Measurements from ENCODE around the gene SMYD3.

DNA sequence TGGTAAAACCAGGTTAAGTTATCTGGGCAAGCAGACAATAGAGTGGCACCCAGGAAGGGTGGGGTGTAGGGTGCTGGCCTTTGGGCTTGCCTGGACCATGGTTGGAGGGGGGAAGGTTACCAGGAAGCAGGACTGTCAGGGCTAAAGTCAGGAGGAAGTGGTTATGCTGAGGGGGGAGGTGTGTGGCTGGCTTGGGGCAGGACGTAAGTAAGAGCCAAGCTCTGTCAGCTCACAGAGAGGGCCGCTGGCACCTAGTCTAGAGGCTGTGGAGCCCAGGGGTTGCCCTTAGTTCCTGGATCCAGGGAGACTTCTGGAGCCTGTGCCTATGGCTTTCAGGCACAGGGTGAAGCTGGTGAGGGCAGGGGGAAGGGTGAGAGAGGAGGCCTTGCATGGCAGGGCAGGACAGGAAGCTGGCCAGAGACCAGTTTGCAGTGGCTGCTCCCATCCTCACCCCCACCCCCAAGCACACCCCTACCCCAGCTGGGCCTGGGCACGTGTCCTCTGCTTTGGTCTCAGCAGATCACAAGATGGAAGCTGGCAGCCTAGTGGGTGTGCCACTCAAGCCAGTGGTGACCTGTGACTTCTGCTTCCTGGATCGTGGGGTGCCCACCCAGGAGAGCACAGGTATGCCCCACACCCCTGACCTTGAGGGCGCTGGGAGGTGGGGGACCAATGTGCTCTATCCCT, 20.5 kb upstream of the SMYD3 start:
- TF ChIP-seq, protein P1, sequence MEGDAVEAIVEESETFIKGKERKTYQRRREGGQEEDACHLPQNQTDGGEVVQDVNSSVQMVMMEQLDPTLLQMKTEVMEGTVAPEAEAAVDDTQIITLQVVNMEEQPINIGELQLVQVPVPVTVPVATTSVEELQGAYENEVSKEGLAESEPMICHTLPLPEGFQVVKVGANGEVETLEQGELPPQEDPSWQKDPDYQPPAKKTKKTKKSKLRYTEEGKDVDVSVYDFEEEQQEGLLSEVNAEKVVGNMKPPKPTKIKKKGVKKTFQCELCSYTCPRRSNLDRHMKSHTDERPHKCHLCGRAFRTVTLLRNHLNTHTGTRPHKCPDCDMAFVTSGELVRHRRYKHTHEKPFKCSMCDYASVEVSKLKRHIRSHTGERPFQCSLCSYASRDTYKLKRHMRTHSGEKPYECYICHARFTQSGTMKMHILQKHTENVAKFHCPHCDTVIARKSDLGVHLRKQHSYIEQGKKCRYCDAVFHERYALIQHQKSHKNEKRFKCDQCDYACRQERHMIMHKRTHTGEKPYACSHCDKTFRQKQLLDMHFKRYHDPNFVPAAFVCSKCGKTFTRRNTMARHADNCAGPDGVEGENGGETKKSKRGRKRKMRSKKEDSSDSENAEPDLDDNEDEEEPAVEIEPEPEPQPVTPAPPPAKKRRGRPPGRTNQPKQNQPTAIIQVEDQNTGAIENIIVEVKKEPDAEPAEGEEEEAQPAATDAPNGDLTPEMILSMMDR (IDR thresholded peaks at IDR 0.05) = no peak
- no peak for TF ChIP-seq POLR2A (IDR thresholded peaks at IDR 0.05)
